ENCODE data around the gene CUTC. TPM values are rescaled to one million over a fixed set of nuclear protein-coding genes. Genes with fewer than 3 reads are reported as not detected.

Gene CUTC
- total RNA-seq, 4 donors from 2014 or later: 39.2 to 71.8 (median 59.0) TPM

DNA sequence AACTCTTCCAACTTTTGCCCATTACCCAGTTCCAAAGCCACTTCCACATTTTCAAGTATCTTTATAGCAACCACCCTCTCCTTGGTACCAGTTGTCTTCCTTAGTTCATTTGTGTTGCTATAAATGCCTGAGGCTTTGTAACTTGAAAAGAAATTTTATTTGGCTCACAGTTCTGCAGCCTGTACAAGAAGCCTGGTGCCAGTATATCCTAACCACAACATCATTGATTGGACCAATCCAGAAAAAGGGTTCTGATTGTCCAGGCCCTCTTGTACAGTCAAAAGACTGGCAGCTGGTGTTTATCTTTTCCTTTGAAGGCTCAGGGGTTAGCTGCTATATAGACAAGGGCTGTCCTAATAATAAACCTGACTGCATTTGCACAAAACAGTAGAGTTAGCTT is 29.3 kb downstream of the CUTC start:
- TF ChIP-seq, protein P1, sequence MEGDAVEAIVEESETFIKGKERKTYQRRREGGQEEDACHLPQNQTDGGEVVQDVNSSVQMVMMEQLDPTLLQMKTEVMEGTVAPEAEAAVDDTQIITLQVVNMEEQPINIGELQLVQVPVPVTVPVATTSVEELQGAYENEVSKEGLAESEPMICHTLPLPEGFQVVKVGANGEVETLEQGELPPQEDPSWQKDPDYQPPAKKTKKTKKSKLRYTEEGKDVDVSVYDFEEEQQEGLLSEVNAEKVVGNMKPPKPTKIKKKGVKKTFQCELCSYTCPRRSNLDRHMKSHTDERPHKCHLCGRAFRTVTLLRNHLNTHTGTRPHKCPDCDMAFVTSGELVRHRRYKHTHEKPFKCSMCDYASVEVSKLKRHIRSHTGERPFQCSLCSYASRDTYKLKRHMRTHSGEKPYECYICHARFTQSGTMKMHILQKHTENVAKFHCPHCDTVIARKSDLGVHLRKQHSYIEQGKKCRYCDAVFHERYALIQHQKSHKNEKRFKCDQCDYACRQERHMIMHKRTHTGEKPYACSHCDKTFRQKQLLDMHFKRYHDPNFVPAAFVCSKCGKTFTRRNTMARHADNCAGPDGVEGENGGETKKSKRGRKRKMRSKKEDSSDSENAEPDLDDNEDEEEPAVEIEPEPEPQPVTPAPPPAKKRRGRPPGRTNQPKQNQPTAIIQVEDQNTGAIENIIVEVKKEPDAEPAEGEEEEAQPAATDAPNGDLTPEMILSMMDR (IDR thresholded peaks at IDR 0.05; ENCODE audit: low read depth): no peak

DNA sequence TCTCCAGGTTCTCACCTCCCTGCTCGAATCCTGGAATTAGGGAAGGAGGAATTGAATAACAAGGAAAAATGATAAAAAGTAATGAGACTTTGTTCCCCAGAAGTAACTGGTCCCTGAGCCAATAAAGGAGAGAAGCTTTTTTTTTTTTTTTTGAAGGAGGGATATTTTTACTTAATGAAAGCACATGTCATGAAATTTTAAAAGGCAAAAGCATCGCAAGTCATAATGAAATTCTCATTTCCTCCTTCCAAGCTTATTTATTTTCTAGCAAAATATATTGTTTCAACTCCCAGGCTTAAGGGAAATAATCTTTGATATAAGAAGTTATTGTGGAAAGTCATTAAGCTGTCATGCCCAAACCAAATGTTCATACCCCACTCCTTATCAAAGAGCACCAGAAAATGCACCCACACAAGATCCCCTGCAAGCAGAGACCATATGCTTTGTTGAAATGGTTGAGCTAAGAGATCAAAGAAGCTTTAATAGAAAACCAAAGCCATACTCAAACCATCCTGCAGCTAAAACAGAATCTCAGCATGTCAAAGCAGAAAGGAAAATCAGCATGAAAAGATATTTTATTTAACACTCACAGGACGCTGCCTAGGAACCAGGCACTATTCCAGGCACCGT is 33.8 kb downstream of the CUTC start:
- TF ChIP-seq, protein P1 (IDR thresholded peaks at IDR 0.05; ENCODE audit: low read depth): no peak

DNA sequence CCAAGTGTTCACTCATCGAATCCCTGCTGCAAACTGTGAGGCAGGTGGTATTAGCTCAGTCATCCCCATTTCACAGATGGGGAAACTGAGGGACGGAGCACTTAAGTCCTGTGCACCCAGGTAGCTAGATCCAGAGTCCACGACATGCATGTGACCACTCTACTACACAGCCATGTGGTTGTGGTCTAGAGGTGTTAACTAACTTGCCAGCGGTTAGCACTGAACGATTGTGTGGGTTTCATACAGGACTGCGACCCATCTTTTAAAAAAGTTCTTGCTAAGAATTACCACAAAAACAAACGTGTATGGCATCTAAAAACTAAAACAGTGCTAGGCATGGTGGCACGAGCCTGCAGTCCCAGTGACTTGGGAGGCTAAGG is 34.3 kb downstream of the CUTC start:
- TF ChIP-seq, protein P1 (IDR thresholded peaks at IDR 0.05; ENCODE audit: low read depth): no peak

DNA sequence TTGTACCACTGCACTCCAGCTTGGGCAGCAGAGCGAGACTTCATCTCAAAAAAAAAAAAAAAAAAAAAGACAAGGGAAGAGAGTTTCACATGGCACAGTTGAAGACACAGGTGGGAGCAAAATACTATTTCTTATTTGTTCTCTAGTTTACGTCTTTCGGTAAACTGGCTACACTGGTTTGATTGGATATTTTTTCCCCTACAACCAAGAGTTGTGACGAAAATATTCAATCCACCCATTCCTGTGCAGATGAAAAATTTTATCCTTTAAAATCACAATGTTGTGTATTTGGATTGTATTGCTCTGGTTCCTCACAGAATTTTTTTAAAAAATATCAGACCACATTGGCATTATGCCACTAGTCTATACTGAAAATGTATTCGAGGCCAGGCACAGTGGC is 35.9 kb downstream of the CUTC start:
- TF ChIP-seq, protein P1 (IDR thresholded peaks at IDR 0.05; ENCODE audit: low read depth): no peak

DNA sequence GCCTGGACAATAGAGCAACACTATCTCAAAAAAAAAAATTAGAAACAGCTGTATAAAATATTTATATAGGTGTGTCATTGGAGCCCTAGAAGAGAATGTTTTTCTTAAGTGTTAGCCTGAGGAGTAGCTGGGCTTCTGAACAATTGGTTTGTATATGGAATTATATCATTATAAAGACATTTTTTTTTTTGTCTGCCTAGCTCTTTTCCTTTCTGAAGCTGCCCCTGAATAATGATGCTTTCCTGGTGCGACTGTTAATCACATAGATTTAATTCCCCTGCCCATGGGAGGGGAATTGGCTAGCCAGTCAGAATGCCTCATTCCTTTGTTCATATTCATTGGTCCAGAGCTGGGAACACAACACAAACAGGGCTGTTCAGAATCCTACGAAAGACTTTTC is 36.5 kb downstream of the CUTC start:
- TF ChIP-seq, protein P1 (IDR thresholded peaks at IDR 0.05; ENCODE audit: low read depth): no peak

DNA sequence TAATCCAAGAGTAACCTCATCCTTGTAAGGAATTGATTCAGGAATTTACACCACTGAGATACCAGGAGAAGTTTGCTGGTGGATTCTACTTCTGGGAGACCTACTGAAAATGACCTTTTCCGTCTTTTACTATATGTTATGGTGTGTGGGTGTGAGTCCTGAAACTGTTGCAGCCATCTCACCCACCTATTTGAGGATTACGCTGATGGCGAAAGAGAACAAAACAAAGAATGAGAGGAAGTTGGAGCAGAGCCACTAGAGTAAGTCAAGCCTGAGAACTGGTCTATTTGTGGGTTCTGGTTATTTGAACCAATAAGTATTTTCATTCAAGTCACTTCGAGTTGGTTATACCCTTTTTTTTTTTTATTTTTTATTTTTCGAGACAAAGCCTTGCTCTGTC is 37.7 kb downstream of the CUTC start:
- TF ChIP-seq, protein P1 (IDR thresholded peaks at IDR 0.05; ENCODE audit: low read depth): no peak

DNA sequence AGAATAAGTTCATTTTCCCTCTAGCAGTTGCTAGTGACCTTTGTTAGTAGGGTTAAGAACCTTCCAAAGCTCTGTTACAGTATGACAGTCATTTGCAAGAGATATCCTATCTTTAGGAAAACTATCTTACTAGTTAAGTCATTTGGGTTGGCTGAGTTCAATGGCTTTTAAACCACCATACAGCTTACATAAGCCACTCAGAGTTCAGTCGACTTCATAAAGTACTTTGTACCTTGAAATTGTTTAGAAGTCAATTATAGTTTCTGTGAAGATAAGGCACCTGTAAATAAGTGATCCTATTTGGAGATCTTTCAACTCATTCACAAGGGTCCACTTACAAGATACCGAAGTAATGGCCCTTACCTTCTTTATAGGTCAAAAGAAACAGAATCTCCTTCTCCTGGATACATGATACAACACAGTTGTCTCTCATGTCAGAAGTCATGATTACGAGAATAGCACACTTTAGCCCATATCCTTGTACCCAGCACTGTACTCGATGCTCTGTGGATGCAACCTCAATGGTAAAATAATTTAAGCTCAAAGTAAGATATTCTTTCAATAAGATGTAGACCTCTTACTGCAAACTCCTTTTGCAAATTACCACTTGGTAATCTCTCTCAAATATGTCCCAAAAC is 38.5 kb downstream of the CUTC start:
- TF ChIP-seq, protein P1 (IDR thresholded peaks at IDR 0.05; ENCODE audit: low read depth): no peak
